Jurkat, Clone E6-1 (cell line): Measurements from ENCODE around the gene PDSS2.
"Not testable (repeated sequence)": the region's sequence is repeated elsewhere in the genome, so short reads cannot be mapped to it uniquely, and the experiment has no call there.

ENCODE experiments used
- DNase-seq: peaks from one replicate; pipeline ENCODE4 v3.0.0-alpha.2; 2011; ENCODE audit warnings: low read depth, low spot score
- H3K4me3 ChIP-seq: 2 replicates; pipeline ENCODE4 v1.5.1; 2011; ENCODE audit warnings: mild to moderate bottlenecking, low read length, control low read depth, moderate library complexity

Gene PDSS2

DNA sequence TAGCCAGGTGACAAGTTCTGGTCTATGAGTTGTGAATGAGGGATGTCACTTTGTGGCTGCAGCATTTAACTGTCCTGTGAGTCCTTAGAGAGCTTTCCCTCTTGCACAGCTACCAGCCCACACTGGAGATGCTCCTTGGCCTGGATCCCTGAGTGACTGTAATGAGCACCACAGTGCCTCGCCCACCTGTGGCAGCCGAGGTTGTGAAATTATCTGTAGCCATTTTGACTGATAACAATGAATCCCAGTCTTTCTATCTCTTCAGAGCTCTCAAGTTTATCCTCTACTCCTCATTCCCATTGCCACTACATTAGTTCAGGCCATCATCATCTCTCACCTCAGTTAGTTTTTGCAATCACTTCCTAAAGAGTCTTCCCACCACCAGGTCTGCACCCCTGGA lies 302.7 kb downstream of the PDSS2 start:
- no peak overlapping the region for H3K4me3 ChIP-seq
- DNase-seq, result no peak

DNA sequence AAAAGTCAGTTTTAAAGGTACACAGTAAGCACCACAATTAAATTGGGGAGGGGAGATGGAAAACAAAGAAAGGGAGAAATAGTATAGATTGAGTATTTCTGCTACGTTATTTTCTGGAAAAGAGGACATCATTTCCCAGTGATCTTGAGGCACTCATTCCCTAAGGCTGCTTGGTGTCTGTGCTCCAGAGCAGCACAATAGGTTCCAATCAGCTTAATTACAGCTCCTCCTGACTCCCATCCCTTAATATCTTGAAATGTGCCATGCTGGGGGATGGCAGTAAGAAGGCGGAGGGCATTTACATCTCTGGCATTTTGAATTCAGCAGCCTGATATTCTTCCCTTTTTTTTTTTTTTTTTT lies 304.6 kb downstream of the PDSS2 start:
- DNase-seq, result no peak
- no peak overlapping the region for H3K4me3 ChIP-seq

DNA sequence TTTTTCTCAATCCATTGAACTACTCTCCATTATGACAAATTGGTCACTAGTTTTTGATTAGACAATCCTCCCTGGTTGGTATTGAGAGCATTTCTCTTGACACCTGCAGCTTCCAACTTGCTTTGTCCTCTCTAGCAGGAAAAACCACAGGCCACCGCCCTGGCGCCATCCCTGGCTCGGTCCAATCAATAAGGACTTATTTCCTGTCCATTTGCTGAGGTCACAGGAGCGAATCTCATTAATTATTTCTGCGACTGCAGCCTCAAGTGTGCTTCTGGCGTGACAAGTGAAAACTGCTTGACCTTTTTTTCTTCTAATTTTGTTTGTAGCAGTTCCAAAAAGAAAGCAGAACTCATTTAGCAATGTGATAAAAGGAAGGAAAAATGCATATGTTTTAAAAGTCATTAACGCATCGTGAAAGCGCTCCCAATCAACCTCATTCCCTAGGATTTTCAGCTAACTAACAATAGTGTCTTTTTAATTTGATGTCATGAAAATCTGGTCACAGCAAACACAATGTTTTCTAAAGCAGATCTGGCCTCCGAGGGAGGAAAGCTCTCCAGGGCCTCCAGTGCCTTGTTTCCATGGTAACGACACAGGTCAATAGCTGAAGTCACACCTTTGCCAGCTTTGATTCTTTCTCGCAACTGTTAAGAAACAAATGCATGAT lies 305.1 kb downstream of the PDSS2 start:
- no peak overlapping the region for H3K4me3 ChIP-seq
- DNase-seq, result no peak

DNA sequence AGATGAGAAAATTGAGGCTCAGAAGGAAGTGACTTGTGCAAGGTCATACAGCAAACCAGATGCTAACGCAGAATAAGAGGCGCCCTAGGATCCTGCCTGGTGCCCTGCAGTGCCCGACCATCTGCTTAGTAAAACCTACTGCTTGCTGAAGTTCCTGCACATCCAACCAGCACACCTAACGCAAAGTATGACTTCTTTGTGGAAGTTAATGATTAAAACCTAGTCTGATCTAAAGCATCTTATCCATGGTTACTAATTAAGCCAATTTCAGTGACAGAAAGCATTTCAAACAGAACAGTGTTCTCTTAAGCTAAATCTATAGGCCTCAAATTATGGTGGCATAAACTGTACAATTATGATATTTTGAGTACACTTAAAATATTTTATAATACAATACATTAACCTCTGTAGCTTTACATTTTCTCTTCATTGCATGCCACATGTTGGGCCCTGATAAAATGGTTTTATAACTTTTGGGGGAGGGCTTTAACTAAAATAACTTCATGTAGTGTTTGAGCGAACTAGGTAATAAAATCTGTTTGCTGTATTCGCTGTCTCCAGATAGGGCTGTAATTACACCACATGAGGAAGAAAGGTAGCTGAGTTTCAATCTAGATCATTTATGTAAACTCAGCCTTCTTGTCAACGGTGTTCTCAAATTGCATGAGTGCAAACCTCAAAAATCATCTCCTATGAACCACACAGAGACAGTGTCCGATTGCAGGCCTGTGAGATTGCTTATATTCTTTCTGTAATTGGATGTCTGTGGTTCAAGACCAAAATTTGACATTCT lies 306.5 kb downstream of the PDSS2 start:
- H3K4me3 ChIP-seq, result no peak overlapping the region
- no peak for DNase-seq

DNA sequence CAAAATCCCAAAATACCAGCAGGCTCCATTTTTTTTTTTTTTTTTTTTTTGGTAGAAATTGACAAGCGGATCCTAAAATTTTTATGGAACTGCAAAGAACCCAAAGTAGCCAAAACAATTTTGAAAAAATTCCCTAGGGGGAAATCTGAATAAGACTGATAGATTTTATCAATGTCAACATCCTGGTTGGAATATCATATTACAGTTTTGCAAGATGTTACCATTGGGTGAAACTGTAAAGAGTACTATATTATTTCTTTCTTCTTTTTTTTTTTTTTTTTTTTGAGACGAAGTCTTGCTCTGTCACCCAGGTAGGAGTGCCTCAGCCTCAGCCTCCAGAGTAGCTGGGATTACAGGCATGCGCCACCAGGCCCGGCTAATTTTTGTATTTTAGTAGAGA lies 314.7 kb downstream of the PDSS2 start:
- DNase-seq, result no peak
- H3K4me3 ChIP-seq, result no peak overlapping the region

DNA sequence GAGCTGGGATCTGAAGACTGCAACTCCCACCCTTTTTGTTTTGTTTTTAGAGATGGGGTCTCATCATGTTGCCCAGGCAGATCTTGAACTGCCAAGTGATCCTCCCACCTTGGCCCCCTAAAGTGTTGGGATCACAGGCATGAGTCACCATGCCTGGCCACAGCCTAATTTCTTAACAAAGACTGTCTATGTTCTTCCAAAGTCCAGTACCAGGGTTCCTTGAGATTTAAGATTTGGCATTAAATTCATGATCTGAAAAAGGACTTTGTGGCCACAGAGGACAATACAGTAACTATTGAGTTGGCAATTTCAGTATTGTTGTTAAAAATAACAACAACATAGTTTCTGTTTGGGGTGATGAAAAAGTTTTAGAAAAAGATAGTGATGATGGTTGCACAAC lies 315.4 kb downstream of the PDSS2 start:
- DNase-seq, result no peak
- no peak overlapping the region for H3K4me3 ChIP-seq

DNA sequence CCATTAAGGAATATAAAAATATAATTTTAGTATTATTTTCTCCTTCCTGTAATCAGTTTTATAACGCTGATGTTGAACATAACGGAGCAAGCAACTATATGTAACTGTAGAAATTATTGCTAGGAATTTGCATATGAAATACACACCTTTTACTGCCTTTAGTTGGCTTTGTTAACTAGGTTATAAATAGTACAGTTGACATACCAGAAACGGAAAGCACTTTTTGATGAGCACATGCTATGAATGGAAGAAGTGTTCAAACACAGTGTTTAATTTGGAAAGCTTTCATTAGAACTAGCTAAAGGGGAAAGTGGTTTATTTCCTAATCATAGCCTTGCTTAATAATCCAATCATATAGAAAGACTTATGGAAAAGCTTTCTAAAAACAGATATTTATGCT lies 318.8 kb downstream of the PDSS2 start:
- DNase-seq, result no peak
- no peak overlapping the region for H3K4me3 ChIP-seq

DNA sequence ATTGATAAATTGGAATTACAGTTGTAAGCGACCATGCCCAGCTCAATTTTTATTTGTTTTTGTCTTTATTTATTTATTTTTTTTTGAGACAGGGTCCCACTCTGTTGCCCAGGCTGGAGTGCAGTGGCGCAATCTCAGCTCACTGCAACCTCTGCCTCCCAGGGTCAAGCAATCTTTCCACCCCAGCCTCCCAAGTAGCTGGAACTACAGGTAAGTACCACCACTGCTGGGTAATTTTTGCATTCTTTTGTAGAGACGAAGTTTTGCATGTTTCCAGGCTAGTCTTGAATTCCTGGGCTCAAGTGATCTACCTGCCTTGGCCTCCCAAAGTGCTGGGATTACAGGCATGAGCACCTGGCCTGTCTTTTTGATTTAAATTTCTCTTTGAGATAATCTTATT lies 323.0 kb downstream of the PDSS2 start:
- H3K4me3 ChIP-seq, DNase-seq: not testable (repeated sequence)

DNA sequence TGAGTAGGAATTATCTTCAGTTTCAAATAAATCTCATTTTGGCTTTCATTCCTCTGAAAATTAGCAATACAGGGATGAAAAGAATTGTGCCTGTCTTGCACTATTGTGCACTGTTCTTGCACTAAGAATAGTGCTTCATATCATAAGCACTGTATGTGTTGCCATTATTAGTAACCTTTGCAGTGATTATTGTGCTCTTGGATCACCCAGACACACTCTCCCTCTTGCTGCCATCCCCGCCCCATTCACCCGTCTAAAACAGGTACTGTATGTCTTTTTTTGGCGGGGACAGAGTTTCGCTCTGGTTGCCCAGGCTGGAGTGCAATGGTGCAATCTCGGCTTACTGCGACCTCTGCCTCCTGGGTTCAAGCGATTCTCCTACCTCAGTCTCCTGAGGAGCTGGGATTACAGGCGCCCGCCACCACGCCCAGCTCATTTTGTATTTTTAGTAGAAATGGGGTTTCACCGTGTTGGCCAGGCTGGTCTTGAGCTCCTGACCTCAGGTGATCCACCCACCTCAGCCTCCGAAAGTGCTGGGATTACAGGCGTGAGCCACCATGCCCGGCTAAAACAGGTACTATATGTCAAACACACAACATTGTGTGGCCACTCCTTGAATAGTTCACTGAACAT lies 324.2 kb downstream of the PDSS2 start:
- H3K4me3 ChIP-seq, DNase-seq: not testable (repeated sequence)

DNA sequence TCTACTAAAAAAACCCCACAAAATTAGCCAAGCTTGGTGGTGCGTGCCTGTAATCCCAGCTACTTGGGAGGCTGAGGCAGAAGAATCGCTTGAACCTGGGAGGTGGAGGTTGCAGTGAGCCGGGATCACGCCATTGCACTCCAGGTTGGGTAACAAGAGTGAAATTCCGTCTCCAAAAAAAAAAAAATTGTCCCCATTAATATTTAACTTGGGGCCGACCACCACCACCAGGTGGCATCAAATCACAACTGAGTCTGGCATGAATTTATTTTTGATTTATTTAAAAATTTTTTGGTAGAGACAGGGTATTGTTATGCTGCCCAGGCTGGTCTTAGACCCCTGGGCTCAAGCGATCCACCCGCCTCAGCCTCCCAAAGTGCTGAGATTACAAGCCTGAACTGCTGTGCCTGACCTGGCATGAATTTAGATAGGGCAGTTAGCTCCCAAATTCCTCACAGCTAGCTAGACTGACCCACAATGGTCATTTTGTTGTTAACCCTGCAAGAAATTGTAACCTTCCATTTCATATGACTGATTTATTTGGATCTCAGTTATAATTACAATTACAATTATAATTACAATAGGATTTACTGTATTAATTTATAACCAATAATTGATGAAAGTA lies 326.9 kb downstream of the PDSS2 start:
- no peak overlapping the region for H3K4me3 ChIP-seq
- DNase-seq, result no peak

DNA sequence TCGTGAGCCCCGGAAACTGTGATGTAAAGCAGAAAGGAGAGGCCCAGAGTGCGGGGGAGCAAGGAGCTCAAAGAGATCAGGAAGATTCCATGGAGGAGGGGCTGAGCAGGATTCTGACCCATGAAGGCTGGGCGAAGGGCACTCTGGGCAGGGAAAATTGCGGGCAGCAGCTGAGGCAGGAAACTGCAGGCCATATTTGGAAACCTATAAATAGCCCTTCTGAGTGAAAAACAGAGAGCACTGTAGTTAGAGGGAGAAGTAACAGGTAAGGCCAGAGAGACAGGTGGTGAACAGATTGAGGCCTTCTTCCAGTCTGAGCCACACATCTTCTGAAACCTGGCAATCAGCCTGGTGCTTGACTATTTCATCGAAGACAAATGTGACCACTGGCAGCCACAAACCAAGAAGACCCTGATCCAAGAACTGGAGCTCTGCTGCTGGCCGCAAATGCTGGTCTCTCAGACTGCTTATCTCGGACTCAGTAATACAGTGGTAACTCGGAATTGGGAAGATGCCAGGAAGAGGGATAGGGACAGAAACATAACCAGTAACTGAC lies 329.9 kb downstream of the PDSS2 start:
- no peak for DNase-seq
- H3K4me3 ChIP-seq, result no peak overlapping the region

DNA sequence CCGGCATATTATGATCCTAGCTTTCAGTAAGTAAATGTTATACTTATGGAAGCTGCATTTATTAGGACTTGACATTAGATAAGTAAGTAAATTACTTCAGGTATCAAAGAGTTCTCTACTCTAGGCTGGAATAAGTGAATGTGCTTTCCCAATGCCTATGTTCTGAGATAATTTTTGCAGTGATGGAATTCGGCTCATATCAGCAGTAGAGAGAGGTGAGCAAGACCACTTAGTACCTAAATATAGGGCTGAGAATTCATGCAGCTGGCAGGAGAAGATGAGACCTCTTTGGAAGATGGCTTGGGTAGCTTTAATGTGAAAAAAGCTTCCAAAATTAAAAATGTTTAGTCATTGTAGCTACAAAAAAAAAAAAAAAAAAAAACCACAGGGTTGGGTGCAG lies 330.8 kb downstream of the PDSS2 start:
- no peak for DNase-seq

DNA sequence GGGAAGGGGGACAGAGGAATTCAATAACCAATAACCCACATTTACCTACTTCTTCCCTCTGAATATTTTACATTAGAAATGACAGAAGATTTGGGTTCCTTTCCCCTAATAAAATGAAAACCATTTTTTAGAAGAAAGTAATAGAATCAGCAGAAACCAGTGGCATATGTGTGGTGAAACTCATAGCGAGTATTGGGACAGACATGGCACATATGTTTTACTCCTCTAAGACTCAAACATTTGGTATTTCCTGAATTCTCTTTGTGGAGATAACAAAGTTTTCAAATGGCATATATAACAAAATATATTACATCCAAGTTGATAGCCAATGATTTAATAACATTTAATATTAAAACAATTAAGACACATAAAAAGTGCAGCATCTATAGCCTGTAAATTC lies 331.2 kb downstream of the PDSS2 start:
- DNase-seq, result no peak
- H3K4me3 ChIP-seq, result no peak overlapping the region

More for the DNA sequence above, 330.8 kb downstream of the PDSS2 start:
- no peak overlapping the region for H3K4me3 ChIP-seq

DNA sequence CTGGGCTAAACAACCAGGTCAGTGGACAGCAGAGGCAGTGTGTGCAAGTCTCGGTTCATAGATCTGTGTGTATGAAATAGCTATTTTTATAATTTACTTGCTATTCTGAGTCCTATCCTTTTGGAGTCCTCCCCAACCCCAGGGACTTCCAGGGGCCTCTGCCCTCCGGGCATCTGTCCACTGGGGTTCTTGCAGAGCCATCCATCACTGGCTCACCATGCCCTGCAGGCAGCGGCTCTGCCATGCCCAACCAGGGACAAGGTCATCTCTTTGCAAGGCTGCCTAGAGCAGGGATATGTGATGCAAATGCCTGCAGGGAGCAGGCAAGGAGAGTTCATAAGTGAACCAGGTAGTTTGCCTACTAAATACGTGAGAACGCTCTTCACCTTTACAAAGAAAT lies 333.6 kb downstream of the PDSS2 start:
- no peak for DNase-seq
- no peak overlapping the region for H3K4me3 ChIP-seq

DNA sequence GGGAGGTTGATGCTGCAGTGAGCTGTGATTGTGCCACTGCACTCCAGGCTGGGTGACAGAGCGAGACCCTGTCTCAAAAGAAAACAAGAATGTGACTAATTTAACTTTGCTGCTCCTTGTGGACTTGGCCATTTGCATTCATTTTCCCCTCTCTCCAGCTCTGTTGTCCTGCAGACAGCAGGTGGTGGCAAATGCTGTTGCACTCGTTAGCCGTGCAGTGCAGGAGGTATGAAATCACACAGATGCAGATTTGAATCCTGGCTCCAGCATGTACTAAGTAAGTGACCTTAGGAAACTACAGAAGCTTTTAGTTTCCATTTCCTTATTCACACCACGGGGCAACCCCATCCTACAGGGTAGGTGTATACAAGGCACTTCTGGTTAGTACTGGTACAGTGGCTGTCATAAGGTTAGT lies 334.4 kb downstream of the PDSS2 start:
- no peak overlapping the region for H3K4me3 ChIP-seq
- DNase-seq, result no peak

DNA sequence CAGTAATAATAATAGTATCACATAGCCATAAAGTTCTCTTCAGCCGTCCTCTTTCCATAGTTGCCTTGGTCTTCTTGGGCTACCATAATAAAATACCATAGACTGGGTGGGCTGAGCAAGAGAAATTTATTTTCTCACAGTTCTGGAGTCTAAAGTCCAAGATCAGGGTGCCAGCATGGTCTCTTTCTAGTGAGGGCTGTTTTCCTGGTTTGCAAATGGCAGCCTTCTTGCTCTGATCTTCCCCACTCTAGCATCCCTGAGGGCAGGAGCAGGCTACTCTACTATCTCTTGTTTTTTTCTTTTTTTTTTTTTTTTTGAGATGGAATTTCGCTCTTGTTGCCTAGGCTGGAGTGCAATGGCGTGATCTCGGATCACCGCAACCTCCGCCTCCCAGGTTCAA lies 335.9 kb downstream of the PDSS2 start:
- no peak overlapping the region for H3K4me3 ChIP-seq
- DNase-seq, result no peak

DNA sequence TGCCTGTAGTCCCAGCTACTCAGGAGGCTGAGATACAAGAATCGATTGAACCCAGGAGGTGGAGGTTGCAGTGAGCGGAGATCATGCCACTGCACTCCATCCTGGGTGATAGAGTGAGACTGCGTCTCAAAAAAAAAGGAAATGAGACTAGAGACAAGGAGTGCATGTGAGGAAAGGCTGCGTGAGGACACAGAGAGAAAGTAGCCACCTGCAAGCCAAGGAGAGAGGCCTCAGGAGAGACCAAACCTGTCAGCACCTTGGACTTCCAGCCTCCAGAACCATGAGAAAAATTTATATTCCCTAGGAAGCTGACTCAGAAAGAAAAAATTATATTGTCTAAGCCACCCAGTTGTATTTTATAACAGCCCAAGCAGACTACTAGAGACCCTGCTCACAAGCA lies 336.6 kb downstream of the PDSS2 start:
- H3K4me3 ChIP-seq, result no peak overlapping the region
- DNase-seq, result no peak

DNA sequence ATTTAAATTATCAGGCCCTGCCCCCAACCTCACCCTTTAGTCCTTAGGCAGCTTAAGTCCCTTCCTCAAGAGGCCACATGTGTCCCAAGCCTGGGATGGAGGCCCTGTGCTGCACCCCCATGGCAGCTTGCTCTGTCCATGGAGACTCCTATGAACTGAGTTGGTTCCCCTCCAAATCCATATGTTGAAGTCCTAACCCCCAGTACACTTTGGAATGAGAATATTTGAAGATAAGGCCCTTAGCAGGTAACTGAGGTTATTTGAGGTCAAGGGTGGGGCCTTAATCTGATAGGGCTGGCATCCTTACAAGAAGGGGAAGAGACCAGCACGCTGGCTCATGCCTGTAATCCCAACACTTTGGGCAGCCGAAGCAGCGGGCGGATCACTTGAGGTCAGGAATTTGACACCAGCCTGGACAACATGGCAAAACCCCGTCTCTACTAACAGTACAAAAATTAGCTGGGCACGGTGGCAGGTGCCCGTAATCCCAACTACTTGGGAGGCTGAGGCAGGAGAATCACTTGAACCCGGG lies 337.3 kb downstream of the PDSS2 start:
- DNase-seq, result no peak
- no peak overlapping the region for H3K4me3 ChIP-seq

DNA sequence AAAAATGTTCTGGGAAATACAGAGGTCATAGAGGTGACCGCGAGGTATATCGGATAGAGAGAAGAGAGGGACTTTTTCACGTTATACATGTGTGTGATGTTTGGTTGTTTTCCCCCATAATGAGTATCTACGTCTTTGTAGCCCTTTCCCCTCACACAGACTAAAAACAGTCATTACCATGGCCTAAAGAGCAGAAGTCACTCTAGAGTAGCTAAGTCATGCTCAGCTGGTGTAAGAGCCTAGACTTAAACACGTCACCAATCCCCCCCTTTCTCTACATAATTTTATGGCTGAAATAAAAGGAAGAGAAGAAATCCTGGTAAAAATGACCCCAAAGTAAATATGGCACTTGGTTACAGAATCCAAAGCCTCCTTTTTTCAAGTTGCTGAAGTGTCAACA lies 338.1 kb downstream of the PDSS2 start:
- no peak for DNase-seq
- no peak overlapping the region for H3K4me3 ChIP-seq

DNA sequence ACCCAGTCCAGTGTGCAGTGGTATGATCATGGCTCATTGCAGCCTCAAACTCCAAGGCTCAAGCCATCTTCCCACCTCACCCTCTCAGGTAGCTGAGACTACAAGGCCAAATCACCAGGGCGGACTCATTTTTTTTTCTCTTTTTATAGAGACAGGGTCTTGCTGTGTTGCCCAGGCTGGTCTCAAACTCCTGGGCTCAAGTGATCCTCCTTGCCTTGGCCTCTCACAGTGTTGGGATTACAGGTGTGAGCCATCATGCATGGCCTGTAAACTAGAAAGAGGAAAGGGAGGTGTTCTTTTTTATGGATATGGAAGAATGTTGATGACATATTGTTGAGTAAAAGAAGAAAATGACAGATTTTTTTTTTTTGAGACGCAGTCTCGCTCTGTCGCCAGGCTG lies 339.0 kb downstream of the PDSS2 start:
- no peak overlapping the region for H3K4me3 ChIP-seq
- DNase-seq, result no peak
